IPS-18a (cell line): ENCODE measurements around the gene PRXL2B.
"Not testable (repeated sequence)": the region's sequence is repeated elsewhere in the genome, so short reads cannot be mapped to it uniquely, and the experiment has no call there.

Experiments used
- H3K27ac ChIP-seq: one replicate; pipeline ENCODE4 v1.5.1; 2013; ENCODE audit warnings: low read length
- H3K27me3 ChIP-seq: one replicate; pipeline ENCODE4 v1.6.1; 2013; ENCODE audit warnings: mild to moderate bottlenecking, low read length; ENCODE audit not compliant: control insufficient read depth, insufficient read depth
- H3K36me3 ChIP-seq: one replicate; pipeline ENCODE4 v1.6.1; 2013; ENCODE audit warnings: low read depth, low read length; ENCODE audit not compliant: control insufficient read depth
- H3K4me1 ChIP-seq: one replicate; pipeline ENCODE4 v1.6.1; 2013; ENCODE audit warnings: low read depth, low read length; ENCODE audit not compliant: control insufficient read depth
- H3K4me3 ChIP-seq: one replicate; pipeline ENCODE4 v1.5.1; 2013; ENCODE audit warnings: low read length
- H3K9ac ChIP-seq: one replicate; pipeline ENCODE4 v1.6.1; 2013; ENCODE audit warnings: mild to moderate bottlenecking, low read length, moderate library complexity
- H3K9me3 ChIP-seq: one replicate; pipeline ENCODE4 v1.6.1; 2013; ENCODE audit warnings: low read depth, low read length; ENCODE audit not compliant: control insufficient read depth

The PRXL2B gene

DNA sequence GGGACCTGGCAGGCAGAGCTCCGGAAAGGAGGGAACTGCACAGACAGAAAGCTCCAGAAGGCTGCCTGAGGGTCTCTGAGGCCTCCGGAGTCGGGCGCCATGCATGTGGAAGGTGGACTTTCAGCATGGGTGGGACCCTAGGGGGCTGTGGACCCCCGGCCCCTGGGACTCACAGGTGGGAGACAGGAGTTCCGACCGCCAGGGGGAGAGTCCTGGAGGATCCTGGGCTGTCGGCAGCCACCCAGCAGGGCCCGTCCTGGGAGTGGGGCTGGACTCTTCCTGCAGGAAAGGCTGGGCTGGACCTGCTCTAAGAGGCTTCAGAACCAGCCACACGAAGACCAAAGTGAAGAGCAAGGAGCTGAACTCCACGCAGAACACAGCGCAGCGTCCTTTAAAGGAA, 16.9 kb upstream of the PRXL2B start:
- H3K27me3 ChIP-seq, H3K9me3 ChIP-seq, H3K9ac ChIP-seq, H3K4me1 ChIP-seq, H3K4me3 ChIP-seq, H3K27ac ChIP-seq, H3K36me3 ChIP-seq: not testable (repeated sequence)

DNA sequence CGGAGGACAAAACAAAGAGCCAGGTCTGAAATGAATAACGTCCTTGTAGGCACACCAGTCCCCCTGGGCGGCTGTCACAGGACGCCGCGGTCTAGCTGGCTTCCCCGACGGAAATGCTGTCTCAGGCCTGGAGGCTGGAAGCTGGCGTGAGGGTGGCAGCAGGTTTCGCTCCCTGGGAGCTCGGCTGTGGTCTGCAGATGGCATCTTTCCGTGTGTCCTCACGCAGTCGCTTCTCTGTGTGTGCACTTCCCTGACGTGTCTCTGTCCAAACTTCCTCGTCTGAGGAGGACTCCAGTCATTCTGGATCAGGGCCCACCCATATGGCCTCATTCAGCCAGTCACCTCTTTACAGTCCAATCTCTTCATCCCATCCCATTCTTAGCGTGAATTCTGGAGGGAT, 16.2 kb upstream of the PRXL2B start:
- Histone ChIP-seq H3K36me3 (no peaks in the 10 kb centered on the region), H3K4me1 (no peaks in the 10 kb centered on the region), H3K27me3 (no peaks in the 10 kb centered on the region), H3K9me3 (no peaks in the 10 kb centered on the region), H3K9ac (no peak overlapping the region), H3K4me3 (no peak overlapping the region), H3K27ac (no peak overlapping the region)

DNA sequence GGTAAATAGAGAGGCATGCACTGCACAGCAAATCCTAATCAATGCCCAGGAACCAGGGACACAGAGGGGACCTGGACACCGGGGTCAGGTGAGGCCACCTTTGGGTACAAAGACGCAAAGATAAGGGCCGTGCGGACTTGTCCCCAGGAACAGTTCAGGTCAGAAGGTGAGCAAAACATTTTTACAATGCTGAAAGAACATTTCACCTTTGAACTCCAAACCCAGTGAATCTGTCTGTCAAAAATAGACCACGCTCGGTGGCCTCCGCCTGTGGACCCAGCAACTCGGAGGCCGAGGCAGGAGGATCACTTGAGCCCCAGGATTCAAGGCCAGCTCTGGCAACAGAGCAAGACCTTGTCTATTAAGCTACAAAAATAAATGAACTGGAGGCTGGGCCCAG, 15.2 kb upstream of the PRXL2B start:
- no peak overlapping the region for H3K4me3 ChIP-seq
- H3K27ac ChIP-seq: no peak overlapping the region
- H3K9me3 ChIP-seq: no peaks in the 10 kb centered on the region
- no peaks in the 10 kb centered on the region for H3K27me3 ChIP-seq
- no peak overlapping the region for H3K9ac ChIP-seq
- H3K4me1 ChIP-seq: no peaks in the 10 kb centered on the region
- no peaks in the 10 kb centered on the region for H3K36me3 ChIP-seq

DNA sequence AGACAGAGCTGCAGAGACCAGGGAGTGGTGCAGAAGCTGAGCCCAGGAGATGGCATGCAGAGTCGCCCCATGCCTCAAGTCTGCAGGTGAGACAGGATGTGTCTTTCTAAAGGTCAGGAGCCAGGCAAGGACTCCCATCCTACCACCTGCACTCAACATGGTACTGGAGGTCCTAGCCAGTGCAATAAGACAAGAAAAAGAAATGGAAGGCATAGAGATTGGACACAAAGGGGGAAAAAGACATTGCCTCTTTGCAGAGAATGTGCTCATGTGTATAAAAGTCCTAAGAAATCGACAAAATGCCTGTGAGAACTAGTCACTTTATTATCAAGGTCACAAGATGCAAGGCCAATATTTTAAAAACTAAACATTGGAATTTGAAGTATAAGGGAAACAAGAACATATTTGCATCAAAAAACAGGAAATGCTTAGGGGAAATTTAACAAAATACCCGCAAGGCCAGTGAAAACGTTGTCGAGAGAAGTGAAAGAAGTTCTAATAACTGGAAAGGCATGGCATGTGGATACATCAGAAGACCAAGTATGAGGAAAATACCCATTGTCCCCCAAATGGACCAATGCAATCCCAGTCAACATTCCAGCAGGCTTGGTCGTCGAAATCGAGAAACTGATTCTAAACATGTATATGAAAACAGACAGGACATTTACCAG, 13.2 kb upstream of the PRXL2B start:
- no peaks in the 10 kb centered on the region for H3K9me3 ChIP-seq
- H3K36me3 ChIP-seq: no peaks in the 10 kb centered on the region
- no peak overlapping the region for H3K4me3 ChIP-seq
- peaks cover 3% of the 10 kb centered on the region for H3K4me1 ChIP-seq
- no peak overlapping the region for H3K9ac ChIP-seq
- no peak overlapping the region for H3K27ac ChIP-seq
- no peaks in the 10 kb centered on the region for H3K27me3 ChIP-seq

DNA sequence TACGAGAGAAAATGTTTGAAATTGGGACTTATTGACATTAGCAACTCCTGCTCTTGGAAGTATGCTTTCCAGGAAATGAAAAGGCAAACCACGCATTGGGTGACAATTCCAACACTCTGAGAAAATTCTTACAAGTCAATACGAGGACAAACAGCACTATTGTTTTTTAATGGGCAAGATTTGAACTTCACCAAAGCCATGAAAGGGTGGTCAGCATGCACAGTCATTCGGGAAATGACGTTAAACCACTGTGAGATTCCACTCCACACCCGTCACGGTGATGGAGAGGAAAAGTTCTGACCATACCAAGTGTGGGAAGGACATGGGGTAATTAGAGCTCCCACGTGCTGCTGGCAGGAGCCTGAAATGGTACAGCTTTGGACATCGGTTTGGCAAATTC, 12.2 kb upstream of the PRXL2B start:
- no peaks in the 10 kb centered on the region for H3K9me3 ChIP-seq
- no peak overlapping the region for H3K9ac ChIP-seq
- H3K4me3 ChIP-seq: no peak overlapping the region
- peaks cover 4% of the 10 kb centered on the region for H3K4me1 ChIP-seq
- H3K36me3 ChIP-seq: no peaks in the 10 kb centered on the region
- H3K27me3 ChIP-seq: no peaks in the 10 kb centered on the region
- no peak overlapping the region for H3K27ac ChIP-seq

DNA sequence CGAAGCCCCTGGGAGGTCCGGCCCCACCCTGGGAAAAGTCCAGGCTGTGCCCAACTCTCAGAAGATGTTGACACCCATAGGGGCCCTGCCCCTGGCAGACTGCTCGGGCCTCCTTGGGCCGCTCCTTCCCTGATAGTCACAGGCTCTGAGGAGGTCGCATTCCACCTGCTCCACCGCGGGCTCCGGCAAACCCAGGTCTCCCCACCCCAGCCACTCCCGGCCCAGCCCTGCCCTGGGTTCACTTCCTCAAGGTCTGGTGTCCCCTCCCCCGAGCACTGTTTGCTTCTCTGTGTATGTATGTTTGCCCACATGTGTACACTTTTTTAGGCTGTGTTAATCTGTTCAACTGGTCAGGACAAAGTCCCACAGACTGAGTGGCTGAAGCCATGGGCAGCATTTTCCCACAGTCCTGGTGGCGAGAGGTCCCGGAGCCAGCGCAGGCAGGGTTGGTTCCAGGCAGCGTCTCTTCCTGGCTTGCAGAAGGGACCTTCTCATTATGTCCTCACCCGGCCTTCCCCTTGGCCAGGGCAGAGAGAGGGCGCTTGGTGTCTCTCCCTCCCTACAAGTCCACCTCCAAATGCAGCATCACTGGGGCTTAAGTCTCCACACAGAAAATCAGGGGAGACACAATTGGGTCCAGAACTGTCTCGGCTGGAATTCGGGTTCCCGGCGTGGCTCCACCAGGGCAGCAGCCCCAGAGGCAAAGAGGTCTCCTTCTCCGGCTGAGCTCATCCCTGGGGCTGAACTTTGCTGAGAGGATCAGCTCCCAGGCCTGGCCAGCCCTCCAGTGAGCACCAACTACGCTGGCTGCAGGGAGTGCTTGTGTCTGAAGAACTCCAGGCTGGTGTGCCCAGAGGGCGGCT, 10.5 kb upstream of the PRXL2B start:
- Histone ChIP-seq H3K9me3 (no peaks in the 10 kb centered on the region), H3K27ac (no peak overlapping the region), H3K4me1 (peaks cover 4% of the 10 kb centered on the region), H3K27me3 (no peaks in the 10 kb centered on the region), H3K4me3 (no peak overlapping the region), H3K36me3 (no peaks in the 10 kb centered on the region), H3K9ac (no peak overlapping the region)

DNA sequence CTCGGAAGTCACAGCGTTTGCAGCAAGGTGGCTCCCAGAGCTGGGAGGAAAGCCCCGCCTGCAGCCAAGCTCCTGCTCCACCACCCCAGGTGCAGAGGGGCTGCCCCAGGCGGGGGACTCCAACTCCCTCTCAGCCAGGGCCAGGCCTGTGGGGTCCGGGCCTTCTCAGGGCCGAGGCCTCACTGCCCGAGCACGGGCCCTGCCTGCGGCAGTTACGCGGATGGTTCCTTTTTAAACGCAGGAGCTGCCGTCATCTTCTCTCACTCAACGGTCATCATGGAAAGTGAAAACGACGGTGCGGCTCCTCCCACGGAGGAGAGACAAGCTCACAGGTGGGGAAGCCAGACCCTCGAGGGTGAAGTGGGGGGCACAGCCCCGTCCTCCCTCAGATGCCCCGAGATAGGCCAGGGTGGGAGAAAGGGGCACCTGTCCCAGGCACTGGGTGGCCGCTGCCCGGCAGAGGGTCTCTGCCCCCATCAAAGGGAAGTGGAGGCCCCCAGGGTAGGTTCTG, 9.0 kb upstream of the PRXL2B start:
- not testable (repeated sequence) for H3K27ac ChIP-seq, H3K9ac ChIP-seq, H3K4me1 ChIP-seq, H3K4me3 ChIP-seq, H3K9me3 ChIP-seq, H3K27me3 ChIP-seq, H3K36me3 ChIP-seq

DNA sequence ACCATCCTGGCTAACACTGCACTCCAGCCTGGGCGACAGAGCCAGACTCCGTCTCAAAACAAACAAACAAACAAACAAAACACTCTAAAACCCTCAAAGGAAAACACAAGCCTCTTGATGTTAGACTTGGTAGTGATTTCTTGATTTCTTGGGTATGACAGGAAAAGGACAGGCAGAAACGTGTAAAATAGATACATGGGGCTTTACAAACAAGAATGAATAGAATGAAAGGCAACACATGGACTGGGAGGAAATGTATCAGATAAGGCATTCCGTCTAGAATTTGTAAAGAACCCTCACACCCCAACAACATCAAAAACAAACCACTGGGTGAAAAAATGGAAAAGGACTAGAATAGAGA, 7.8 kb upstream of the PRXL2B start:
- Histone ChIP-seq H3K9ac (no peak overlapping the region), H3K36me3 (no peaks in the 10 kb centered on the region), H3K9me3 (no peaks in the 10 kb centered on the region), H3K27ac (no peak overlapping the region), H3K4me3 (no peak overlapping the region), H3K4me1 (peaks cover 4% of the 10 kb centered on the region), H3K27me3 (no peaks in the 10 kb centered on the region)

DNA sequence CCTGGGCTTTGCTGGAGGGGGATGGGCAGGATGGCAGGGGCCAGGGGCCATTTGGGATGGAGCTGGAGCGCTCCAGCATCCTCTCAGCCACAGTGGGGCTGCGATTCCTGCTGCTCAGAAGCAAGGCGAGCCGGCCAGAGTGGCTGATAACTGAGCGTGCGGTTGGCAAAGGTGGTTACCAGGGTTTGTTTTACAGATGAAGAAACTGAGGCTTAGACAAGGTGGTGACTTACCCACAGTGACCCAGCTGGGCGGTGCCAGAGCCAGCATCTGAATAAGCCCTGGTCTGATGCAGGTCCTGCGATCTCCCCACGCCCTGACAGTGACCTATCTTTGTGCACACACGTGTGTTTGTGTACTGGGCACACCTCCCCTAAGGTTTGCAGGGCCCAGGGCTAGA, 5.9 kb upstream of the PRXL2B start:
- Histone ChIP-seq H3K27me3 (no peaks in the 10 kb centered on the region), H3K36me3 (no peaks in the 10 kb centered on the region), H3K4me1 (peaks cover 7% of the 10 kb centered on the region), H3K27ac (no peak overlapping the region), H3K9me3 (no peaks in the 10 kb centered on the region), H3K4me3 (no peak overlapping the region), H3K9ac (no peak overlapping the region)

DNA sequence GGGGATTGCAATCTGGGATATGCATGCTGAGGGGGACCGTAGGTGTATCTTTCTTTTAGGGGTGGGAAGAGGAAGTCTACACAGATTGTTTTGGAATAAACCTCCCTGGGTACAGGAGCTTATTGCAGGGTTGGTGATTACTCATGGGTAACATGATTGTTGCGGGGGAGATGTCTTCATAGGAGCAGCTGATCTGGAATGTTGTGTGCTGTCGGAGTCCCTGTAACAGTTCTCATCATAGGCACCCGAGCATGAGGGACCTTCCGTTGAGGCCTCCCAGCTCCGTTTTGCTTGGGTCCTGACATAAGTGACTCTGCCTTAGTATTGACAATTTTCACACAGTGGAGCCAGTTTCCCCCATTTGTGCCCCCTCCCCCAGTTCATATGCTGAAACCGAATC, 4.2 kb upstream of the PRXL2B start:
- Histone ChIP-seq H3K36me3 (no peaks in the 10 kb centered on the region), H3K9ac (no peak overlapping the region), H3K27ac (no peak overlapping the region), H3K9me3 (no peaks in the 10 kb centered on the region), H3K4me3 (no peak overlapping the region), H3K27me3 (no peaks in the 10 kb centered on the region), H3K4me1 (peaks cover 7% of the 10 kb centered on the region)

DNA sequence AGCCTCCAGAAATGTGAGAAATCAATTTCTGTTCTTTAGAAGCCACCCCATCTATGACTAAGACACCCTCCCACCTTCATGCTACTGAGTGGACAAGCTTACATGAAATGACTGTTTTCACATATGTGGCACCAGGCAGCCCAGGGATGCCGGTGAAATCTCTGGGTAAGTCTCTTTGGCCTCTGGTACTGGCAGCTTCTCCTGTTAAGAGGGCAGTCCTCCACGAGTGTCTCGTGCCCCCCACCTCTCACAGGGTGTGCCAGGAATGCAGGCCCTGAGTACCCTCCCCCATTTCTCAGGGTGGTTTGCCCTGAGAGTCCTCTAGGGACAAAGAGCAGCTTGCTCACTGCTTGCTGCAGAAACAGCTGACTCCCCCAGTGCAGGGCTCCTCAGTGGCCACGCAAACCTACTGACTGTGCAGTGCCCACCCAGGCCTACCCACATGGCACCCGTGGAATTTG, 3.2 kb upstream of the PRXL2B start:
- H3K27me3 ChIP-seq: no peaks in the 10 kb centered on the region
- H3K9ac ChIP-seq: no peak overlapping the region
- H3K4me3 ChIP-seq: no peak overlapping the region
- H3K4me1 ChIP-seq: peaks cover 4% of the 10 kb centered on the region
- no peaks in the 10 kb centered on the region for H3K36me3 ChIP-seq
- H3K27ac ChIP-seq: no peak overlapping the region
- H3K9me3 ChIP-seq: no peaks in the 10 kb centered on the region
